Measurements from ENCODE around the gene ROBO1.

DNA sequence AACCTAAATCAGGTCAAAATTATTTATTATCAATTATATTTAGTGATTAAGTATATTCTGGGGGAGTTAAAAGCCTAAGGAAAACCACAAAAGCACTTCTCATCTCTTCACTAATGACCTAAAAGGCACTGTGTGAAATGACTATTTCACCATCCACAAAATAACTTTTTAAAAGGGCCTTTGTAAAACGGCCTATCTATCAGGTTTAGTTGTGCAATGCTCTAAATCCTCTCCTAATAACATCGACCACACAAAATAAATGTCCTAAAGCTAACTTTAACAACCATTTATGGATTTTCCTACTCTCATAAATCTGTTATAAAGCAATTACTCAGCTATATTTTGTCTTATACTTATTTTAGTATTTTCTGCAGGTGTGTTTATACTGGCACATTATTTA is 1066.3 kb downstream of the ROBO1 start:
- TF ChIP-seq, protein P1, sequence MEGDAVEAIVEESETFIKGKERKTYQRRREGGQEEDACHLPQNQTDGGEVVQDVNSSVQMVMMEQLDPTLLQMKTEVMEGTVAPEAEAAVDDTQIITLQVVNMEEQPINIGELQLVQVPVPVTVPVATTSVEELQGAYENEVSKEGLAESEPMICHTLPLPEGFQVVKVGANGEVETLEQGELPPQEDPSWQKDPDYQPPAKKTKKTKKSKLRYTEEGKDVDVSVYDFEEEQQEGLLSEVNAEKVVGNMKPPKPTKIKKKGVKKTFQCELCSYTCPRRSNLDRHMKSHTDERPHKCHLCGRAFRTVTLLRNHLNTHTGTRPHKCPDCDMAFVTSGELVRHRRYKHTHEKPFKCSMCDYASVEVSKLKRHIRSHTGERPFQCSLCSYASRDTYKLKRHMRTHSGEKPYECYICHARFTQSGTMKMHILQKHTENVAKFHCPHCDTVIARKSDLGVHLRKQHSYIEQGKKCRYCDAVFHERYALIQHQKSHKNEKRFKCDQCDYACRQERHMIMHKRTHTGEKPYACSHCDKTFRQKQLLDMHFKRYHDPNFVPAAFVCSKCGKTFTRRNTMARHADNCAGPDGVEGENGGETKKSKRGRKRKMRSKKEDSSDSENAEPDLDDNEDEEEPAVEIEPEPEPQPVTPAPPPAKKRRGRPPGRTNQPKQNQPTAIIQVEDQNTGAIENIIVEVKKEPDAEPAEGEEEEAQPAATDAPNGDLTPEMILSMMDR (IDR thresholded peaks at IDR 0.05), result no peak
- TF ChIP-seq POLR2A (IDR thresholded peaks at IDR 0.05), result no peak

Data from right lobe of liver (tissue), 4 donors.